ENCODE results near the gene RAP1A. TPM values are rescaled to one million over a fixed set of nuclear protein-coding genes. Genes with fewer than 3 reads are reported as not detected.
"Not testable (repeated sequence)": the region's sequence is repeated elsewhere in the genome, so short reads cannot be mapped to it uniquely, and the experiment has no call there.

Gene RAP1A
- total and polyA plus RNA-seq, 3 experiments from 2014 or later = 60.8 to 256 (median 252) TPM

DNA sequence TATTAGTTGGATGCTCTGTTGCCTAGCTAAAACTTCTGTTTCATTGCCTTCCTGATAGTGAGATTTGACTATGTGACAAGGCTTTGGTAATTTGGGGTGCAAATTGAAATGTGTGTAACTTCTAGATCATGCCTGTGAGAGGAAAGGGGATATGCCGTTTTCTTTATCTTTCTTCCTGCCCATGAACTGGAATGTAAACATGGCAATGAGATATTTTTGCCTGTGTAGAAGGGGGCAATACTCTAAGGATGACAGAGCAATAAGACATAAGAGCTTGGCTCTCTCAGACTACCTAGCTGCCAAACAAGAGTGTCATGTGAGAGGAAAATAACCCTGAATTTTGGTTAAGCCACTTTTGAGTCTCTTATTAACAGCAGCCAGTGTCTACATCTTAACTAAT lies 49.7 kb downstream of the RAP1A start:
- H3K4me1 ChIP-seq (ENCODE audit: insufficient read depth, low read length) = peaks cover 51% of the 10 kb centered on the region
- POLR2A ChIA-PET = no interaction called here
- CTCF ChIA-PET = interaction anchor here (0.9 to 2.9 kb wide), 2 partner anchors 22 to 162 kb away, joined by 3 to 8 read pairs; no protein-coding TSS in a partner anchor

DNA sequence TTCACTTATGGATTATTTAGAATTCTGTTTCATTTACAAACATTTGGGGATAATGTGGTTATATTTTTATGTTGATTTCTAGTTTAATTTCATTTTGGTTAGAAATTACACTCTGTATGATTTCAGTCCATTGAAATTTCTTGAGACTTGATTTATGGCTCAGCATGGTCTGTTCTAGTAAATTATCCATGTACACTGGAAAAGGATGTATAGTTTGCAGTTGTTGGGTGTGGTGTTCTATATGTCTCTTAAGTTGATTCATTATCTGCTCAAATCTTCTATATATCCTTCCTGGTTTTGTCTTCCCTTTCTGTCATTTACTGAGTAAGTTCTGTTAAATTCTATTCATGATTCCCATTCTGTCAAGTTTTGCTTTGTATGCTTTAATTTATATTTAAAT lies 52.3 kb downstream of the RAP1A start:
- peak overlapping the region in 3 of 7 donors; percentile 1 to 20 (median 13) for H3K4me3 Mint-ChIP-seq
- H3K27ac Mint-ChIP-seq = peak overlapping the region in 5 of 8 donors; percentile 22 to 67 (median 45)
- ChIA-PET POLR2A (no interaction called here), CTCF (interaction anchor here (1.1 to 1.3 kb wide), 2 partner anchors 13 to 164 kb away, joined by 4 to 5 read pairs; no protein-coding TSS in a partner anchor)
- H3K4me3 ChIP-seq (ENCODE audit: low read length) = no peak overlapping the region
- H3K9me3 Mint-ChIP-seq = peaks cover 0 to 3% (median 0%) of the 10 kb centered on the region in 5 donors
- DNase-seq = no peak
- H3K9me3 ChIP-seq (ENCODE audit: low read length) = no peaks in the 10 kb centered on the region
- H3K27ac ChIP-seq (ENCODE audit: low read depth, low read length) = no peak overlapping the region
- H3K27me3 ChIP-seq (ENCODE audit: insufficient read depth, low read length, poor library complexity, severe bottlenecking) = no peaks in the 10 kb centered on the region
- peaks cover 66 to 83% (median 80%) of the 10 kb centered on the region in 3 donors for H3K4me1 Mint-ChIP-seq
- no peaks in the 10 kb centered on the region for H3K27me3 Mint-ChIP-seq
- H3K4me1 ChIP-seq (ENCODE audit: insufficient read depth, low read length) = peaks cover 35% of the 10 kb centered on the region
- peaks cover 7 to 38% (median 11%) of the 10 kb centered on the region in 3 donors for H3K36me3 Mint-ChIP-seq
- no peaks in the 10 kb centered on the region for H3K36me3 ChIP-seq (ENCODE audit: insufficient read depth, low read length)

More for the DNA sequence above, 49.7 kb downstream of the RAP1A start:
- peaks cover 72 to 94% (median 94%) of the 10 kb centered on the region in 3 donors for H3K4me1 Mint-ChIP-seq
- H3K36me3 ChIP-seq (ENCODE audit: insufficient read depth, low read length) = no peaks in the 10 kb centered on the region
- peak overlapping the region in 2 of 7 donors; percentile 2 to 12 for H3K4me3 Mint-ChIP-seq
- no peak overlapping the region for H3K27ac ChIP-seq (ENCODE audit: low read depth, low read length)
- H3K27ac Mint-ChIP-seq = peak overlapping the region; percentile 1 to 85 (median 40)
- H3K4me3 ChIP-seq (ENCODE audit: low read length) = no peak overlapping the region
- DNase-seq = no peak
- H3K27me3 ChIP-seq (ENCODE audit: insufficient read depth, low read length, poor library complexity, severe bottlenecking) = no peaks in the 10 kb centered on the region
- peaks cover 0 to 27% (median 2%) of the 10 kb centered on the region in 3 donors for H3K36me3 Mint-ChIP-seq
- H3K27me3 Mint-ChIP-seq = no peaks in the 10 kb centered on the region
- H3K9me3 ChIP-seq (ENCODE audit: low read length) = no peaks in the 10 kb centered on the region
- H3K9me3 Mint-ChIP-seq = no peaks in the 10 kb centered on the region

DNA sequence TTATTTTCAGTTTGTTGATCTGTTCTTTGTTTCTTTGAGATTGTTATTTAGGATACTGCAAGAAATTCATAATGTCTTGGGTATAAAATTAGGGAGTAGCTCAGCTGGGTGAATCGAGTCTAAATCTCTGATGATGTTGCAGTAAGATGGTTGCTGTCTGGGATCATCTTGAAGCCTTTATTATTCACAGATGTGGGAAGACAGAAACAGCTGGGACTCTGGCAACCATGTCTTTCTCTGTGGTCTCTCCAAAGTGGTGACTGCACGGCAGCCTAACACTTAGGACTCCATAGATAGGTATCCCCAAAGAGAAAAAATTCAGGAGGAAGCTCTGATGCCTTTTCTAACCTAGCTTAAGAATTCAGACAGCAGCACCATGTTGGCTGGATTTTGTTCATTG lies 52.7 kb downstream of the RAP1A start:
- Histone ChIP-seq H3K4me3 (ENCODE audit: low read length) (no peak overlapping the region), H3K9me3 (ENCODE audit: low read length) (no peaks in the 10 kb centered on the region), H3K4me1 (ENCODE audit: insufficient read depth, low read length) (peaks cover 35% of the 10 kb centered on the region), H3K27ac (ENCODE audit: low read depth, low read length) (no peak overlapping the region), H3K27me3 (ENCODE audit: insufficient read depth, low read length, poor library complexity, severe bottlenecking) (no peaks in the 10 kb centered on the region), H3K36me3 (ENCODE audit: insufficient read depth, low read length) (peaks cover 3% of the 10 kb centered on the region)
- peak overlapping the region in 2 of 7 donors; percentile 11 to 59 for H3K4me3 Mint-ChIP-seq
- H3K4me1 Mint-ChIP-seq = peaks cover 65 to 84% (median 81%) of the 10 kb centered on the region in 3 donors
- peaks cover 0 to 3% (median 0%) of the 10 kb centered on the region in 5 donors for H3K9me3 Mint-ChIP-seq
- no peak for DNase-seq
- peak overlapping the region in 6 of 8 donors; percentile 17 to 91 (median 64) for H3K27ac Mint-ChIP-seq
- CTCF ChIA-PET = interaction anchor here (1.3 kb wide), 1 partner anchor 14 kb away, joined by 4 read pairs; no protein-coding TSS in a partner anchor
- H3K27me3 Mint-ChIP-seq = no peaks in the 10 kb centered on the region
- POLR2A ChIA-PET = no interaction called here
- H3K36me3 Mint-ChIP-seq = peaks cover 9 to 40% (median 14%) of the 10 kb centered on the region in 3 donors

DNA sequence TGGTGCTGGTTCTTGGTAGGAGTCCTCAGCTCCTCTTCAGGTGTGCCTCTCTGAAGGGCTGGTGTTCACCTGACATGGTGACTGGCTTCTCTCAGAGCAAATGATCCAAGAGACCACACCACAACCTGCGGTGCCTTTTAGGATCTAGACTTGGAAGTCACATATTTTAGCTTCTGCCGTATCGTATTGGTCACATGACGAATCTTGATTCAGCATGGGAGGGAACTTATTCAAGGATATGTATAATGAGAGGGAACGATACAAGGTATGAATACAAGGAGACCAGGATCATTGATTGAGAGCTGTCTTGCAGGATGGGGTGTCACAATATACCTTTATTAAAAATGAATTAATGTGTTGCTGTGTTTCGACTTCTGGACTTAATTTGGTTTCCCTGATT lies 58.0 kb downstream of the RAP1A start:
- peak overlapping the region in 4 of 8 donors; percentile 10 to 48 (median 24) for H3K27ac Mint-ChIP-seq
- peaks cover 53 to 77% (median 67%) of the 10 kb centered on the region in 3 donors for H3K4me1 Mint-ChIP-seq
- Histone ChIP-seq H3K9me3 (ENCODE audit: low read length) (peaks cover 4% of the 10 kb centered on the region), H3K36me3 (ENCODE audit: insufficient read depth, low read length) (peaks cover 24% of the 10 kb centered on the region), H3K4me1 (ENCODE audit: insufficient read depth, low read length) (peaks cover 4% of the 10 kb centered on the region), H3K27ac (ENCODE audit: low read depth, low read length) (no peak overlapping the region), H3K27me3 (ENCODE audit: insufficient read depth, low read length, poor library complexity, severe bottlenecking) (no peaks in the 10 kb centered on the region), H3K4me3 (ENCODE audit: low read length) (no peak overlapping the region)
- no peak overlapping the region for H3K4me3 Mint-ChIP-seq
- H3K9me3 Mint-ChIP-seq = peaks cover 3 to 10% (median 8%) of the 10 kb centered on the region in 5 donors
- no peaks in the 10 kb centered on the region for H3K27me3 Mint-ChIP-seq
- no peak for DNase-seq
- ChIA-PET POLR2A (no interaction called here), CTCF (interaction anchor here (1.8 kb wide), 1 partner anchor 170 kb away, joined by 4 read pairs; no protein-coding TSS in a partner anchor)
- H3K36me3 Mint-ChIP-seq = peaks cover 31 to 63% (median 57%) of the 10 kb centered on the region in 3 donors

DNA sequence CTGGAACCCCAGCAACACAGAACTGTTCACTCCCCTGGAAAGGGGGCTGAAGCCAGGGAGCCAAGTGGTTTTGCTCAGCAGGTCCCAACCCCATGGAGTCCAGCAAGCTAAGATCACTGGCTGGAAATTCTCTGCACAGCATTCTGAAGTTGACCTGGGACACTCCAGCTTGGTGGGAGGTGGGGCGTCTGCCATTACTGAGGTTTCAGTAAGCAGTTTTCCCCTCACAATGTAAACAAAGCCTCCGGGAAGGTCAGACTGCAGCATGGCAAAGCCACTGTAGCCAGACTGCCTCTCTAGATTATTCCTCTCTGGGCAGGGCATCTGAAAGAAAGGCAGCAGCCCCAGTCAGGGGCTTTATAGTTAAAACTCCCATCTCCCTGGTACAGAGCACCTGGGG lies 60.0 kb downstream of the RAP1A start:
- Mint-ChIP-seq H3K36me3 (peaks cover 34 to 71% (median 58%) of the 10 kb centered on the region in 3 donors), H3K4me3 (no peak overlapping the region), H3K27ac (peak overlapping the region in 1 of 8 donors; percentile 29), H3K9me3 (peaks cover 12 to 17% (median 15%) of the 10 kb centered on the region in 5 donors), H3K4me1 (peaks cover 47 to 77% (median 65%) of the 10 kb centered on the region in 3 donors), H3K27me3 (peaks cover 0 to 2% of the 10 kb centered on the region in 2 donors)
- ChIA-PET CTCF (interaction anchor here (1.1 kb wide), 1 partner anchor 68 kb away, joined by 3 read pairs; no protein-coding TSS in a partner anchor), POLR2A (no interaction called here)
- Histone ChIP-seq H3K27ac (ENCODE audit: low read depth, low read length) (no peak overlapping the region), H3K27me3 (ENCODE audit: insufficient read depth, low read length, poor library complexity, severe bottlenecking) (no peaks in the 10 kb centered on the region), H3K9me3 (ENCODE audit: low read length) (peaks cover 4% of the 10 kb centered on the region), H3K4me3 (ENCODE audit: low read length) (no peak overlapping the region), H3K36me3 (ENCODE audit: insufficient read depth, low read length) (peaks cover 24% of the 10 kb centered on the region), H3K4me1 (ENCODE audit: insufficient read depth, low read length) (no peaks in the 10 kb centered on the region)
- DNase-seq = no peak

DNA sequence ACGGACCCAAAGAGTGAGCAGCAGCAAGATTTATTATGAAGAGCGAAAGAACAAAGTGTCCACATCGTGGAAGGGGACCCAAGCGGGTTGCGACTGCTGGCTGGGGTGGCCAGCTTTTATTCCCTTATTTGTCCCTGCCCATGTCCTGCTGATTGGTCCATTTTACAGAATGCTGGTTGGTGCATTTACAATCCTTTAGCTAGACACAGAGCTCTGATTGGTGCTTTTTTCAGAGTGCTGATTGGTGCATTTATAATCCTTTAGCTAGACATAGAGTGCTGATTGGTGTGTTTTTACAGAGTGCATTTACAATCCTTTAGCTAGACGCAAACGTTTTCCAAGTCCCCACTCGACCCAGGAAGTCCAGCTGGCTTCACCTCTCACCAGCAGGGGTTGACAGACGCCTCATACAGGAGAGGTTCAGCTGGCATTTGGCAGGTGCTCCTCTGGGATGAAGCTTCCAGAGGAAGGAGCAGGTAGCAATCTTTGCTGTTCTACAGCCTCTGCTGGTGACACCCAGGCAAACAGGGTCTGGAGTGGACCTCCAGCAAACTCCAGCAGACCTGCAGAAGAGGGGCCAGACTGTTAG lies 60.7 kb downstream of the RAP1A start:
- H3K4me1 ChIP-seq (ENCODE audit: insufficient read depth, low read length); DNase-seq; H3K27ac ChIP-seq (ENCODE audit: low read depth, low read length); CTCF ChIA-PET; H3K27me3 ChIP-seq (ENCODE audit: insufficient read depth, low read length, poor library complexity, severe bottlenecking); POLR2A ChIA-PET; H3K4me3 ChIP-seq (ENCODE audit: low read length); H3K27ac Mint-ChIP-seq; H3K27me3 Mint-ChIP-seq; H3K4me3 Mint-ChIP-seq; H3K9me3 ChIP-seq (ENCODE audit: low read length): not testable (repeated sequence)
- Mint-ChIP-seq H3K4me1 (peaks cover 44 to 76% (median 61%) of the 10 kb centered on the region in 3 donors), H3K9me3 (peaks cover 16 to 20% (median 18%) of the 10 kb centered on the region in 5 donors), H3K36me3 (peaks cover 34 to 70% (median 54%) of the 10 kb centered on the region in 3 donors)
- peaks cover 24% of the 10 kb centered on the region for H3K36me3 ChIP-seq (ENCODE audit: insufficient read depth, low read length)

DNA sequence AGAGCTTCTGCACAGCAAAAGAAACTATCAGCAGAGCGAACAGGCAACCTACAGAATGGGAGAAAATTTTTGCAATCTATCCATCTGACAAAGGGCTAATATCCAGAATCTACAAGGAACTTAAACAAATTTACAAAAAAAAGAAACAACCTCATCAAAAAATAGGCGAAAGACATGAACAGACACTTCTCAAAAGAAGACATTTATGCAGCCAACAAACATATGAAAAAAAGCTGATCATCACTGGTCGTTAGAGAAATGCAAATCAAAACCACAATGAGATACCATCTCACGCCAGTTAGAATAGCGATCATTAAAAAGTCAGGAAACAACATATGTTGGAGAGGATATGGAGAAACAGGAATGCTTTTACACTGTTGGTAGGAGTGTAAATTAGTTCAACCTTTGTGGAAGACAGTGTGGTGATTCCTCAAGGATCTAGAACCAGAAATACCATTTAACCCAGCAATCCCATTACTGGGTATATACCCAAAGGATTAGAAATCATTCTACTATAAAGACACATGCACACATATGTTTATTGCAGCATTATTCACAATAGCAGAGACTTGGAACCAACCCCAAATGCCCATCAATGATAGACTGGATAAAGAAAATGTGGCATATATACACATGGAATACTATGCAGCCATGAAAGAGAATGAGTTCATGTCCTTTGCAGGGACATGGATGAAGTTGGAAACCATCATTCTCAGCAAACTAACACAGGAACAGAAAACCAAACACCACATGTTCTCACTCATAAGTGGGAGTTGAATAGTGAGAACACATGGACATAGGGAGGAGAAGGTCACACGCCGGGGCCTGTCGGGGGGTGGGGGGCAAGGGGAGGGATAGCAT lies 65.9 kb downstream of the RAP1A start:
- H3K4me1 ChIP-seq (ENCODE audit: insufficient read depth, low read length); H3K4me3 Mint-ChIP-seq; DNase-seq; H3K9me3 ChIP-seq (ENCODE audit: low read length); POLR2A ChIA-PET; H3K36me3 ChIP-seq (ENCODE audit: insufficient read depth, low read length); H3K4me3 ChIP-seq (ENCODE audit: low read length); CTCF ChIA-PET; H3K27me3 Mint-ChIP-seq; H3K27ac ChIP-seq (ENCODE audit: low read depth, low read length); H3K27me3 ChIP-seq (ENCODE audit: insufficient read depth, low read length, poor library complexity, severe bottlenecking): not testable (repeated sequence)
- Mint-ChIP-seq H3K9me3 (peaks cover 10 to 22% (median 16%) of the 10 kb centered on the region in 5 donors), H3K27ac (peak overlapping the region in 4 of 8 donors; percentile 13 to 76 (median 61)), H3K36me3 (peaks cover 12 to 35% (median 23%) of the 10 kb centered on the region in 3 donors), H3K4me1 (peaks cover 55 to 80% (median 79%) of the 10 kb centered on the region in 3 donors)
